Activated T-cell treated with anti-CD3 and anti-CD28 coated beads, Interleukin-2, amount 50 U/mL, for 1 hour (primary cell): Measurements from ENCODE around the gene C5orf46.
"Not testable (repeated sequence)": the region's sequence is repeated elsewhere in the genome, so short reads cannot be mapped to it uniquely, and the experiment has no call there.

Source experiments
- DNase-seq: peaks from one replicate; pipeline ENCODE4 v3.0.0-alpha.2; 2020

Gene C5orf46

GRCh38 chr5:147892696-147893296 lies 13.5 kb downstream of the C5orf46 start:
- DNase-seq = no peak

- DNase-seq = no peak
Measured at GRCh38 chr5:147887930-147888329, 18.4 kb downstream of the C5orf46 start.

GRCh38 chr5:147887026-147887627 lies 19.2 kb downstream of the C5orf46 start:
- no peak for DNase-seq

- no peak for DNase-seq
Measured at GRCh38 chr5:147882586-147883313, 23.6 kb downstream of the C5orf46 start.

GRCh38 chr5:147880487-147880886 lies 25.9 kb downstream of the C5orf46 start:
- DNase-seq = no peak

GRCh38 chr5:147879784-147880183 lies 26.6 kb downstream of the C5orf46 start:
- DNase-seq = no peak

GRCh38 chr5:147878066-147878759 lies 28.1 kb downstream of the C5orf46 start, which contains the start of gene SCGB3A2:
Gene SCGB3A2, plus strand, starts transcription at chr5:147878711. Its CDS starts 93 bp downstream, at chr5:147878804.
- DNase-seq = no peak

- DNase-seq = no peak
Measured at GRCh38 chr5:147876626-147877025, 29.7 kb downstream of the C5orf46 start.

- no peak for DNase-seq
Measured at GRCh38 chr5:147876141-147876540, 30.2 kb downstream of the C5orf46 start.

GRCh38 chr5:147874910-147875367 lies 31.4 kb downstream of the C5orf46 start:
- DNase-seq = no peak

GRCh38 chr5:147874118-147874875 lies 32.0 kb downstream of the C5orf46 start:
- DNase-seq = not testable (repeated sequence)

- DNase-seq = not testable (repeated sequence)
Measured at GRCh38 chr5:147872744-147873435, 33.4 kb downstream of the C5orf46 start.

- not testable (repeated sequence) for DNase-seq
Measured at GRCh38 chr5:147871980-147872549, 34.3 kb downstream of the C5orf46 start.

GRCh38 chr5:147869892-147870291 lies 36.4 kb downstream of the C5orf46 start:
- not testable (repeated sequence) for DNase-seq

- no peak for DNase-seq
Measured at GRCh38 chr5:147869112-147869511, 37.2 kb downstream of the C5orf46 start.

GRCh38 chr5:147863454-147864158 lies 42.7 kb downstream of the C5orf46 start:
- no peak for DNase-seq

- DNase-seq = no peak
Measured at GRCh38 chr5:147860641-147861025, 45.7 kb downstream of the C5orf46 start.

GRCh38 chr5:147859962-147860640 lies 46.2 kb downstream of the C5orf46 start:
- no peak for DNase-seq

GRCh38 chr5:147858565-147858964 lies 47.8 kb downstream of the C5orf46 start:
- no peak for DNase-seq
